HG02981 (cell line): Measurements from ENCODE around the gene PADI2.

Source experiments
- ATAC-seq: cut with Tn5 transposase; IDR thresholded peaks from one replicate; pipeline ENCODE4 v1.9.1; 2021; ENCODE audit warnings: mild to moderate bottlenecking, moderate library complexity; ENCODE audit not compliant: unreplicated experiment

The PADI2 gene

GRCh38 chr1:17059391-17060305 lies 59.6 kb downstream of the PADI2 start:
- no peak for ATAC-seq

- no peak for ATAC-seq
These were observed 62.7 kb downstream of the PADI2 start for GRCh38 chr1:17056551-17056950.

- no peak for ATAC-seq
These were observed 63.5 kb downstream of the PADI2 start for GRCh38 chr1:17055801-17056200.

DNA sequence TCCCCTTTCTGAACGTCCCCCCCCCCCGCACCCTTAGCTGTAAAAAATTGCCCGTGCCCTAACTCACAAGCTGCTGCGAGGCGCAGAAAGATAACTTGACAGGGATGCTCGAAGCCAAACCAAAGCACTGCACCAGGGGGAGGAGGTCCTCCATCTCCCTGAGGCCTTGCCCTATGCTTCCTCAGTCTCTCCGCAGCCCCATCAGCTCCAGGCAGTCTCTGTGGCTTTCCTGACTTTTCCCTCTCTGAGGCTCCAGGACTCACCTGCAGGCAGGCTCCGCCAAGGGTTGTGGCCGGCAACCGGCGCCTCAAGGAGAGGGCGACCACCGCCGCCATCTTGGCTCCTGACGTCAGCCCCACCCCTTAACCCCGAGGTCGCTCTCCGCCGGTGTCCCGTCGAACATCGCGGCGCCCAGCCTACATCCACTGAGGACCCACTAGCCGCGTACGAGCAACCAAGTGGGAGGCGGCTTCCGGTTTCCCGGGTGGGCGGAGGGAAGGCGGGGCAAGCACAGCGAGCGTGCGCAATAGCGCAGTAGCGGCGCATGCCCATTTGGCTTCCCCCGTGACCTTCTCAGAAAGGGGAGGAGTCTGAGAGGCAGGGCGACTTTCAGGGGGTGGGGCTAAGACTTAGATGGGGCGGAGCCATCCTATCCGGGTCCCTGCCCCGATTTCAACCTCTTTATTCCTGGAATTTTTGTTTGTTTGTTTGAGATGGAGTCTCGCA lies 65.4 kb downstream of the PADI2 start, which contains the start of gene SDHB:
Gene SDHB (minus strand): TSS at position 348 of the 726 bp plus-strand sequence. CDS start 13 bp downstream, at position 335.
- ATAC-seq = peak; percentile 97

DNA sequence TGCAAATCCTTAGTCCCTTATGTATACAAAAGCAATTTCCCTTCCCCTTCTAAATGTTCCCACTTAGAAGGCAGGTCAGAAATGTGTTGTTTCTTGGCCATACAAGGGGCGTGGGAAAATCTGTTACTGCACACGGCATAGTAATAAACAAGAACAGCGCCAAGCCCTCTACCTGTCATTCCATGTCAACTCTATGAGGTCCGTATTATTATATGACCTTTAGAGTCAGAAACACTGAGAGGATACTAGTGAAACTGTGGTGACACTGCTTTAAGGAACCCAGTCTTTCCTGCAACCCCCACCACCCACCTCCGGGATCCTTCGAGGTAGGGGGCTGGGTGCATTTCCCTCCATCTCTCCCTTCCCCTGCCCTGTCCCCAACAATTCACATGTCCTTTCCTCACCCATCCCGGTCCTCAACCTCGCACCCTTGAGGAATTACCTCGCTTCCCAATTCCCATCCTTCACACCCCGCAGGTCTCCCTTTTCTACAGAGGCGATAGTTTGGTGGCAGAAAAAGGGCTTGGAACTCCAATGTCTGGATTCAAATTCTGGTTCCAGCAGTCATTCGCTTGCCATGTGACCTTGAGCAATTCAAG lies 66.1 kb downstream of the PADI2 start:
- ATAC-seq = no peak

DNA sequence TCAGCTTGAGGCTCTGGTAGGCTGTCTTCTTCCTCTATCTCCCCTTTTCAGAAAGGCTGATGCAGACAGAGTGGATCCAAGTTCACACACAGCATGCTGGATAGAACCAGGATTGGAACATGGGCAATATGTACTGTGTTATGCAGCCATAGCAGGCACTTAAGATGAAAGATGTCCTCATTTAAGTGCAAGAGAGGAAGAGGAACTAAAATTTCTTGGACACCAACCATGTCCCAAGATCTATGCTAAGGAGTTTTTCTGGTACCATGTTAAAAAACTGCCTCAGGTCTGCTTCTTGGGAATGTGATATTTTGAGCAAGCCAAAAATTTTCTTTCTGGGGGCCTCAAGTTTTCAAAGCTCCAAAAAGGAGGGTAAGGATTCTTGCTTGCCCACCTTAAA lies 66.6 kb downstream of the PADI2 start:
- no peak for ATAC-seq

- no peak for ATAC-seq
These were observed 67.2 kb downstream of the PADI2 start for GRCh38 chr1:17052038-17052437.

- ATAC-seq = no peak
These were observed 71.3 kb downstream of the PADI2 start for GRCh38 chr1:17047924-17048323.

DNA sequence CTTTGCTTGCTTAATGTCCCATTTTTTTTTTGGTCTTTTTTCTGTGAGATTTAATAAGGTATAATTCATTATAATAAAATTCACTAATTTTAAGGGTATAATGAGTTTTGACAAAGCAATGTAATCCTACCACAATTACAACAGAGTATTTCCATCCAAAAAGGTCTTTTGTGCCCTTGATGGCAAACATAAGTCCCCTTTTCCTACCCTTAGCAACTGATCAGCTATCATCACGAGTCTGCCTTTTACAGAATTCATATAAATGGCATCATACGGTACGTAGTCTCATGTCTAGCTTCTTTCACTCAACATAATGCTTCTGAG lies 73.0 kb downstream of the PADI2 start:
- ATAC-seq = no peak

DNA sequence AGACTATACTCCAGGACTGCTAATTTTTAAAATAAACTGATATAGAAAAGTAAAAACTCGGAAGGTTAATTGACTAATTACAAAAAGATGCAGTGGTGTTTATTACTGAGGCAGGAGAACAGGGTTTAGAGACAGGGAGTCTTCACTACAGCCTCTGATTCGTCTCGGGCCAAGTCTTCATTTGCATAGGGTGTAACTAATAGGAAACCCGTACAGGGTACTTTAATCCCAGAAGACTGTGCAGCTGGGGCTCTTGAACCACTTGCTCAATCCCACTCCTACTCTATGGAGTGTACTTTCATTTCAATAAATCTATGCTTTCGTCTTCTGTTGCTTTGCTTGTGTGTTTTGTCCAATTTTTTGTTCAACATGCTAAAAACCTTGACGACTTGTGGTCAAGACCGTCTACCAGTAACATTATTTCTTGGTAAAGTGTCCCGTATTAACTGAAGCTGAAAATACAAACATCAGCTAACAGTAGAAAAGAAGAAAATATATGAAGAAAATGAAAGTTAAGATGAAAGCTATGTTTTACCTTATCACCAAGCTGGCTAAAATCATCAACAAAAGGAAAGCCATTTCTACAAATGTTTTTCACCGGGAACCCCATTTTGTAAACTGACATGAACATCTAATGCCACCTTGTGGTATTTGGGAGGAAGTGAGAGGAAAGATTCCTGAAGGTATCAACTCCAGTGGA lies 73.5 kb downstream of the PADI2 start:
- ATAC-seq = no peak

DNA sequence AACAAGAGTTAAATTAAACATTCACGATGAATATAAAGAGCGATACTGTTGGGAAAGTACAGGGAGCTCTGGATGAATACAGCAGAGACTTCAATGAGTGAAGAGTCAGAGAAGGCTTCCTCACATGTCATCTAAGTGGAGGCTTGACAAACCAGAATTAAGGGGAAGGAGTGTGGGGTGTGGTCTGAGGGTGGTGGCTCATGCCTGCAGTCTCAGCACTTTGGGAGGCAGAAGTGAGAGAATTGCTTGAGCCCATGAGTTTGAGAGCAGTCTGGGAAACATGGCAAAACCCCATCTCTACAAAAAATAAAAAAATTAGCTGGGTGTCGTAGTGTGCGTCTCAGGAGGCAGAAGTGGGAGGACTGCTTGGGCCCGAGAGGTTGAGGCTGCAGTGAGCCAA lies 74.1 kb downstream of the PADI2 start:
- ATAC-seq = no peak

GRCh38 chr1:17043676-17044075 lies 75.6 kb downstream of the PADI2 start:
- ATAC-seq = no peak

GRCh38 chr1:17040135-17040534 lies 79.1 kb downstream of the PADI2 start:
- ATAC-seq = no peak

- ATAC-seq = no peak
These were observed 79.7 kb downstream of the PADI2 start for GRCh38 chr1:17039522-17039921.

GRCh38 chr1:17033481-17033880 lies 85.8 kb downstream of the PADI2 start:
- ATAC-seq = no peak

DNA sequence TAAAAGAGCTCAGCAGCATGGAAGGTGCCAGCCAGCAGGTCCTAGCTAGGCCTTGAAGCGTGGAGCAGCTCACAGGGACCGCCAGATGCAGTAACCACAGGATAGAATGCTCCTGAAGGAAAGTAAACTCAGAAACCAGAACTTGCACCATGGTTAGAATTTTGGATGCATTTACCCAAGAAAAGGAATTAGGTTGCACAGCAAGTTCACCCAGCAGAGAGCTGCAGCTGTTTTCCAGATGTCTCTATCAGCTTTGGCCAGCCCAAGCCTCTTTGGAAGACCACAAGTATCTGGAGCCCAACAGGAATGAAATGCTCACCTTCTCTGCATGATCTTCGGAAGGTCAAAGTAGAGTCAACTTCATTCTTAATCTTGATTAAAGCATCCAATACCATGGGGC lies 86.5 kb downstream of the PADI2 start:
- no peak for ATAC-seq

- ATAC-seq = no peak
These were observed 87.8 kb downstream of the PADI2 start for GRCh38 chr1:17031436-17031835.

GRCh38 chr1:17030206-17030605 lies 89.0 kb downstream of the PADI2 start:
- no peak for ATAC-seq

GRCh38 chr1:17028662-17029188 lies 90.5 kb downstream of the PADI2 start:
- no peak for ATAC-seq

DNA sequence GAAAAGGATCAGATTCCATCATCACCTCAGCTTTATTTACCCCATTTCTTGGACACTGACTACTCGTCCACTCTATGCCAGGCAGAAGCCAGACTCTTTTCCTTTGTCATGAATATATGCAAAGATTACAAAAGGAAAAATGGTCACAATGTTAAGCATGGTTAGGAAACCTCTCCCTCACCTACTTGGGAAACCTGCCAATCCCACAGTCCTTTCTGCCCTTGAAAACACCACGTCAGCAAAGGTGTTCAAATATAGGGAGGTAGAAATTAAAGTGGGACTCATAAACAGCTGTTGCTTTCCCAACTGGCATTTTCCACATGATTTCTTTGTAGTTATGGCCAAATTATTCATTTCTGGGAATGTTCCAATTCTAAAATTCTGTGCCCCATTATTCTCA lies 91.4 kb downstream of the PADI2 start:
- ATAC-seq = no peak

DNA sequence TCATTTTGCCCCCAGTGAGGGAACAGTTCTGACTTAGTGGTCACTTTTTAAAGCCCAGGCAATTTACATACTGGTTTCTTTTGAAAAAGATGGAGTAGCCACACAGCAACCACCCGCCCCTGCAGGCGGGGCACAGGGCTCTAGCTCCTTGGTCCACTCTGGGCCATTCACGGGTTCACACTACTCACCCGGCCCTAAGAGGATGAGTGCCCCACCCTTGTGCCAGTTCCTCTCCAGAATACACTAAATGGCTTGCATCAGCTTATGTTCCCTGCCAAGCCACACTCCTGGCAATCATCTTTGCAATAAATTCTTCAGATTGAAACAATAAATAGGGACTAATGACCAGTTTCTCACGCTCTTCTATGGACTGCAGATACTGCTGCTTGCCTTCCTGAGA lies 91.8 kb downstream of the PADI2 start:
- no peak for ATAC-seq
